HG03342 (cell line): ENCODE results near the gene EPHB4.
A peak's percentile ranks its signal among the peaks of the same experiment; 100 is the strongest.

Experiments used
- ATAC-seq: cut with Tn5 transposase; IDR thresholded peaks from one replicate; pipeline ENCODE4 v1.9.1; 2021; ENCODE audit warnings: mild to moderate bottlenecking, moderate library complexity; ENCODE audit not compliant: unreplicated experiment

Gene EPHB4

GRCh38 chr7:100827330-100828226, at the start of gene EPHB4:
TSS of gene EPHB4 (minus strand) at chr7:100827523. CDS start at chr7:100827030, 493 bp downstream.
- no peak for ATAC-seq

- ATAC-seq = peak; percentile 29
Measured at GRCh38 chr7:100875356-100875751, 48.0 kb upstream of the EPHB4 start.

- peak; percentile 84 for ATAC-seq
Measured at GRCh38 chr7:100874577-100875355, 47.4 kb upstream of the EPHB4 start, which contains the start of gene SRRT. TSS of gene SRRT (plus strand) at chr7:100875103. CDS start at chr7:100875591, 488 bp downstream.

GRCh38 chr7:100874300-100874576, 46.9 kb upstream of the EPHB4 start:
- ATAC-seq = no peak

GRCh38 chr7:100873599-100874299, 46.4 kb upstream of the EPHB4 start:
- no peak for ATAC-seq

- ATAC-seq = no peak
Measured at GRCh38 chr7:100867776-100868485, 40.6 kb upstream of the EPHB4 start.

GRCh38 chr7:100867040-100867775, 39.9 kb upstream of the EPHB4 start, which contains the start of gene TRIP6:
TSS of gene TRIP6 (plus strand) at chr7:100867387. CDS start at chr7:100867498, 111 bp downstream.
- no peak for ATAC-seq

GRCh38 chr7:100866729-100867039, 39.4 kb upstream of the EPHB4 start:
- ATAC-seq = no peak

GRCh38 chr7:100865938-100866728, 38.8 kb upstream of the EPHB4 start:
- ATAC-seq = no peak

- no peak for ATAC-seq
Measured at GRCh38 chr7:100865372-100865911, 38.1 kb upstream of the EPHB4 start.

GRCh38 chr7:100864263-100864845, 37.0 kb upstream of the EPHB4 start:
- no peak for ATAC-seq

- no peak for ATAC-seq
Measured at GRCh38 chr7:100863406-100863950, 36.2 kb upstream of the EPHB4 start.

- ATAC-seq = no peak
Measured at GRCh38 chr7:100861616-100861985, 34.3 kb upstream of the EPHB4 start.

- no peak for ATAC-seq
Measured at GRCh38 chr7:100860702-100861615, 33.6 kb upstream of the EPHB4 start.

GRCh38 chr7:100859856-100860255, 32.5 kb upstream of the EPHB4 start:
- no peak for ATAC-seq

- ATAC-seq = no peak
Measured at GRCh38 chr7:100856871-100857282, 29.6 kb upstream of the EPHB4 start.

- ATAC-seq = no peak
Measured at GRCh38 chr7:100855515-100855914, 28.2 kb upstream of the EPHB4 start.
